ENCODE results near the gene SPACA5.
"Not testable (repeated sequence)": the region's sequence is repeated elsewhere in the genome, so short reads cannot be mapped to it uniquely, and the experiment has no call there.

DNA sequence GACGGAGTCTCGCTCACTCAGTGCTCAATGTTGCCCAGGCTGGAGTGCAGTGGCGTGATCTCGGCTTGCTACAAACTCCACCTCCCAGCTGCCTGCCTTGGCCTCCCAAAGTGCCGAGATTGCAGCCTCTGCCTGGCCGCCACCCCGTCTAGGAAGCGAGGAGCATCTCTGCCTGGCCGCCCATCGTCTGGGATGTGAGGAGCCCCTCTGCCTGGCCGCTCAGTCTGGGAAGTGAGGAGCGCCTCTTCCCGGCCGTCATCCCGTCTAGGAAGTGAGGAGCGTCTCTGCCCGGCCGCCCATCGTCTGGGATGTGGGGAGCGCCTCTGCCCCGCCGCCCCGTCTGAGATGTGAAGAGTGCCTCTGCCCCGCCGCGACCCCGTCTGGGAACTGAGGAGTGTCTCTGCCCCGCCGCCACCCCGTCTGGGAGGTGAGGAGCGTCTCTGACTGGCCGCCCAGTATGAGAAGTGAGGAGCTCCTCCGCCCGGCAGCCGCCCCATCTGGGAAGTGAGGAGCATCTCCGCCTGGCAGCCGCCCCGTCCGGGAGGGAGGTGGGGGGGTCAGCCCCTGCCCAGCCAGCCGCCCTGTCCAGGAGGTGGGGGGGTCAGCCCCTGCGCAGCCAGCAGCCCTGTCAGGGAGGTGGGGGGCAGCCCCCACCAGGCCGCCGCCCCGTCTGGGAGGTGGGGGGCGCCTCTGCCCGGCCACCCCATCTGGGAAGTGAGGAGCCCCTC is 10.0 kb downstream of the SPACA5 start:
- not testable (repeated sequence) for TF ChIP-seq CBFB (CRISPR knock-in tag; IDR thresholded peaks at IDR 0.05); ZBTB38 (CRISPR knock-in tag; IDR thresholded peaks at IDR 0.05); ETV5 (CRISPR knock-in tag; IDR thresholded peaks at IDR 0.05; ENCODE audit: borderline replicate concordance)
- TF ChIP-seq, protein P1, sequence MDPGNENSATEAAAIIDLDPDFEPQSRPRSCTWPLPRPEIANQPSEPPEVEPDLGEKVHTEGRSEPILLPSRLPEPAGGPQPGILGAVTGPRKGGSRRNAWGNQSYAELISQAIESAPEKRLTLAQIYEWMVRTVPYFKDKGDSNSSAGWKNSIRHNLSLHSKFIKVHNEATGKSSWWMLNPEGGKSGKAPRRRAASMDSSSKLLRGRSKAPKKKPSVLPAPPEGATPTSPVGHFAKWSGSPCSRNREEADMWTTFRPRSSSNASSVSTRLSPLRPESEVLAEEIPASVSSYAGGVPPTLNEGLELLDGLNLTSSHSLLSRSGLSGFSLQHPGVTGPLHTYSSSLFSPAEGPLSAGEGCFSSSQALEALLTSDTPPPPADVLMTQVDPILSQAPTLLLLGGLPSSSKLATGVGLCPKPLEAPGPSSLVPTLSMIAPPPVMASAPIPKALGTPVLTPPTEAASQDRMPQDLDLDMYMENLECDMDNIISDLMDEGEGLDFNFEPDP (CRISPR knock-in tag; conservative IDR thresholded peaks at IDR 0.05) = not testable (repeated sequence)
